ENCODE data around the gene DGKE.

Gene DGKE

GRCh38 chr17:56838687-56839086, 4.7 kb downstream of the DGKE start:
- H3K4me3 ChIP-seq (ENCODE audit: low read depth, low read length), result no peak overlapping the region
- no peak for DNase-seq (ENCODE audit: low read depth)
- no peak for TF ChIP-seq CTCF (IDR thresholded peaks at IDR 0.05; ENCODE audit: insufficient read depth, low read depth, low read length, missing control alignments)

- DNase-seq (ENCODE audit: low read depth), result no peak
- no peak overlapping the region for H3K4me3 ChIP-seq (ENCODE audit: low read depth, low read length)
- TF ChIP-seq CTCF (IDR thresholded peaks at IDR 0.05; ENCODE audit: insufficient read depth, low read depth, low read length, missing control alignments), result no peak
Observed at GRCh38 chr17:56842577-56842976, 8.6 kb downstream of the DGKE start.

GRCh38 chr17:56845934-56846333, 12.0 kb downstream of the DGKE start:
- no peak for TF ChIP-seq CTCF (IDR thresholded peaks at IDR 0.05; ENCODE audit: insufficient read depth, low read depth, low read length, missing control alignments)
- DNase-seq (ENCODE audit: low read depth), result peak; percentile 25
- H3K4me3 ChIP-seq (ENCODE audit: low read depth, low read length), result no peak overlapping the region

DNA sequence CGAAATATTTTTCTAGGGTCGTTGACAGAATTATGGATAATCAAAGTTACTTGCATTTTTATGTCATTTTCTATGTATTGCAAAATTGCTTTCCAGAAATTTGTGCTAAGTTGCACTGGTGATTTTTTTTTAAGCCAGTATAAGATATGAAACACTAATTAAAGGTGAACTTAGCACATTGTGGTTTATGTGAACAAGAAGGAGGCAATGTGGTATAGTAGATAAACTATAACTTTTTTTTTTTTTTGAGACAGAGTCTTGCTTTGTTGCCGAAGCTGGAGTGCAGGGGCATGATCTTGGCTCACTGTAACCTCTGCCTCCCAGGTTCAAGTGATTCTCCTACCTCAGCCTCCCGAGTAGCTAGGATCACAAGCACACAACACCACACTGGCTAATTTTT, 13.2 kb downstream of the DGKE start:
- TF ChIP-seq CTCF (IDR thresholded peaks at IDR 0.05; ENCODE audit: insufficient read depth, low read depth, low read length, missing control alignments), result no peak
- no peak for DNase-seq (ENCODE audit: low read depth)
- no peak overlapping the region for H3K4me3 ChIP-seq (ENCODE audit: low read depth, low read length)

- no peak overlapping the region for H3K4me3 ChIP-seq (ENCODE audit: low read depth, low read length)
- no peak for TF ChIP-seq CTCF (IDR thresholded peaks at IDR 0.05; ENCODE audit: insufficient read depth, low read depth, low read length, missing control alignments)
- DNase-seq (ENCODE audit: low read depth), result no peak
Observed at GRCh38 chr17:56849131-56849530, 15.2 kb downstream of the DGKE start.

- TF ChIP-seq CTCF (IDR thresholded peaks at IDR 0.05; ENCODE audit: insufficient read depth, low read depth, low read length, missing control alignments), result no peak
Observed at GRCh38 chr17:56850591-56850990, 16.6 kb downstream of the DGKE start.

DNA sequence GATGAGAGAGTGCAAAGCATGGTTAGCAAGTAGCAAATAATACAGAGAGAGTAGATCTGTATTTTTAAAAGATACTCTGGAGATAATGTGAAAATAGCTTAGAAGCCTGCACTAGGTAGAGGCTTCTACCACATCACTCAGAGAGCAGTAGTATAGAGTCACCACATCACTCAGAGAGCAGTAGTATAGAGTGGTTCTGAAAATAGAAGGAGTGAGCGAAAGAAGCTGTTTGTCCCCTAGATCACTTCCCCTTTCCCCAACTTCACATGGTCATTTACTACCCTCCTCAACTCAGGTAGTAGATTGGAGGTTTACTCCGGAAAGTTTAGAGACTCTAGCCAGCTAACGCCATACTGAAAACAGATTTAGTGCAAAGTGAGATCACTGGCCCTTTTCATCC, 17.1 kb downstream of the DGKE start:
- DNase-seq (ENCODE audit: low read depth), result no peak
- H3K4me3 ChIP-seq (ENCODE audit: low read depth, low read length), result no peak overlapping the region
- no peak for TF ChIP-seq CTCF (IDR thresholded peaks at IDR 0.05; ENCODE audit: insufficient read depth, low read depth, low read length, missing control alignments)

More at GRCh38 chr17:56850591-56850990, 16.6 kb downstream of the DGKE start:
- no peak overlapping the region for H3K4me3 ChIP-seq (ENCODE audit: low read depth, low read length)
- DNase-seq (ENCODE audit: low read depth), result no peak

Measured in GM12865 (cell line).